ENCODE measurements around the gene KRTCAP3.
"Not testable (repeated sequence)": the region's sequence is repeated elsewhere in the genome, so short reads cannot be mapped to it uniquely, and the experiment has no call there.

Gene KRTCAP3

DNA sequence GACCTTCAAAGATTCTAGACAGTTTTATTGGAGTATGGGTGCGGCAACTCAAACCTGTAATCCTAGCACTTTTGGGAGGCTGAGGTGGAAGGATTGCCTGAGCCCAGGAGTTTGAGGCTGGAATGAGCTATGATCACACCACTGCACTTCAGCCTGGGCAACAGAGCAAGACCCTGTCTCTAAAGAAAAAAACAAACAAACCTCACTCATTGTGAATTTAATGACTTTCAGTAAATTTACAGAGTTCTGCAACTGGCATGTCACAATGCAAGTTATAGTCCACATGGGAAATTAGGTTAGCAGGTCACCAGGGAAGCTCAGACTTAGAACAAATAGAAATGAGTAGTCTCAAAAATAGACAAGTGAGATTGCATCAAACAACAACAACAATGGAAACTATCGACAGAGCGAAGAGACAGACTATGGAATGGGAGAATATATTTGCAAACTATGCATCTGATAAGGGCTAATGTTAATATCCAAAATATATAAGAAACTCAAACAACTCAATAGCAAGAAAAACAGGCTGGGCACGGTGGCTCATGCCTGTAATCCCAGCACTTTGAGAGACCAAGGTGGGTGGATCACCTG, 20.4 kb upstream of the KRTCAP3 start:
- Histone ChIP-seq H2BK15ac (ENCODE audit: low read depth, poor library complexity, severe bottlenecking) (no peak overlapping the region), H3K27ac (ENCODE audit: low read length, poor library complexity, severe bottlenecking) (no peak overlapping the region), H3K4me3 (ENCODE audit: insufficient read depth in 1 of 2, low read depth in 1 of 2, low read length in 2 of 2) (no peak overlapping the region), H3K9ac (ENCODE audit: low read length) (no peak overlapping the region), H2AFZ (ENCODE audit: low read depth, low read length) (no peak overlapping the region), H3K79me1 (replicated peaks; ENCODE audit: low read length, poor library complexity, severe bottlenecking) (no peaks in the 10 kb centered on the region), H2BK5ac (ENCODE audit: low read depth, low read length, poor library complexity, severe bottlenecking) (no peak overlapping the region), H3K18ac (ENCODE audit: low read depth in 1 of 2, low read length in 2 of 2) (no peak overlapping the region), H3K14ac (ENCODE audit: low read length in 2 of 2) (no peak overlapping the region), H4K91ac (ENCODE audit: low read length) (no peak overlapping the region), H3K4me2 (ENCODE audit: low read length, poor library complexity, severe bottlenecking) (no peak overlapping the region), H3K9me3 (ENCODE audit: control insufficient read depth, low read length) (no peaks in the 10 kb centered on the region), H3K27me3 (ENCODE audit: control insufficient read depth in 1 of 2, insufficient read depth in 1 of 2, low read length in 2 of 2) (no peaks in the 10 kb centered on the region), H3K36me3 (ENCODE audit: control insufficient read depth in 1 of 2, insufficient read depth in 2 of 2, low read depth in 1 of 2, low read length in 2 of 2) (no peaks in the 10 kb centered on the region), H3K23ac (ENCODE audit: low read length in 2 of 2) (no peak overlapping the region), H3K4me1 (ENCODE audit: control insufficient read depth, insufficient read depth, low read depth, low read length) (no peaks in the 10 kb centered on the region), H4K8ac (ENCODE audit: low read length) (no peak overlapping the region), H3K4ac (ENCODE audit: low read depth in 1 of 2, low read length in 2 of 2) (no peak overlapping the region), H2BK120ac (ENCODE audit: low read depth, low read length) (no peak overlapping the region), H2AK5ac (ENCODE audit: low read length, severe bottlenecking) (no peak overlapping the region), H2BK12ac (ENCODE audit: low read length in 2 of 2) (no peak overlapping the region)
- WGBS, result 94% methylated on average over 2 of the region's 4 CpGs
- no peak for DNase-seq

DNA sequence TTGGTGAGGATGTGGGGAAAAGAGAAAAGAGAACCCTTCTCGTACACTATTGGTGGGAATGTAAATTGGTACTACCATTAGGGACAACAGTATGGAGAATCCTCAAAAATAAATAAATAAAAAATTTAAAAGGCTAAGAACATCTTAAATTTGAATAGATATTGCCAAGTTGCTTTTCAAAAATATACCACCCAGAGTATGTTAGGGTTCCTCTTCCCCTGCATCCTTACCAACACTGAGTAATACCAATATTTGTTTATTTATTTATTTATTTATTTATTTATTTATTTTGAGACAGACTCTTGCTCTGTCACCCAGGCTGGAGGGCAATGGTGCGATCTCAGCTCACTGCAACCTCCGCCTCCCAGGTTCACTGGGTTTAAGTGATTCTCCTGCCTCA, 19.2 kb upstream of the KRTCAP3 start:
- WGBS, result 100% methylated on average over 2 of the region's 3 CpGs
- Histone ChIP-seq H3K18ac (ENCODE audit: low read depth in 1 of 2, low read length in 2 of 2) (no peak overlapping the region), H4K91ac (ENCODE audit: low read length) (no peak overlapping the region), H3K9ac (ENCODE audit: low read length) (no peak overlapping the region), H3K9me3 (ENCODE audit: control insufficient read depth, low read length) (no peaks in the 10 kb centered on the region), H2BK120ac (ENCODE audit: low read depth, low read length) (no peak overlapping the region), H2AK5ac (ENCODE audit: low read length, severe bottlenecking) (no peak overlapping the region), H3K4me3 (ENCODE audit: insufficient read depth in 1 of 2, low read depth in 1 of 2, low read length in 2 of 2) (no peak overlapping the region), H3K27me3 (ENCODE audit: control insufficient read depth in 1 of 2, insufficient read depth in 1 of 2, low read length in 2 of 2) (no peaks in the 10 kb centered on the region), H3K4ac (ENCODE audit: low read depth in 1 of 2, low read length in 2 of 2) (no peak overlapping the region), H3K4me2 (ENCODE audit: low read length, poor library complexity, severe bottlenecking) (no peak overlapping the region), H2BK15ac (ENCODE audit: low read depth, poor library complexity, severe bottlenecking) (no peak overlapping the region), H4K8ac (ENCODE audit: low read length) (no peak overlapping the region), H3K23ac (ENCODE audit: low read length in 2 of 2) (no peak overlapping the region), H2BK12ac (ENCODE audit: low read length in 2 of 2) (no peak overlapping the region), H3K4me1 (ENCODE audit: control insufficient read depth, insufficient read depth, low read depth, low read length) (peaks cover 3% of the 10 kb centered on the region), H2AFZ (ENCODE audit: low read depth, low read length) (no peak overlapping the region), H2BK5ac (ENCODE audit: low read depth, low read length, poor library complexity, severe bottlenecking) (no peak overlapping the region), H3K36me3 (ENCODE audit: control insufficient read depth in 1 of 2, insufficient read depth in 2 of 2, low read depth in 1 of 2, low read length in 2 of 2) (no peaks in the 10 kb centered on the region), H3K79me1 (replicated peaks; ENCODE audit: low read length, poor library complexity, severe bottlenecking) (no peaks in the 10 kb centered on the region), H3K14ac (ENCODE audit: low read length in 2 of 2) (no peak overlapping the region), H3K27ac (ENCODE audit: low read length, poor library complexity, severe bottlenecking) (no peak overlapping the region)
- DNase-seq, result no peak

DNA sequence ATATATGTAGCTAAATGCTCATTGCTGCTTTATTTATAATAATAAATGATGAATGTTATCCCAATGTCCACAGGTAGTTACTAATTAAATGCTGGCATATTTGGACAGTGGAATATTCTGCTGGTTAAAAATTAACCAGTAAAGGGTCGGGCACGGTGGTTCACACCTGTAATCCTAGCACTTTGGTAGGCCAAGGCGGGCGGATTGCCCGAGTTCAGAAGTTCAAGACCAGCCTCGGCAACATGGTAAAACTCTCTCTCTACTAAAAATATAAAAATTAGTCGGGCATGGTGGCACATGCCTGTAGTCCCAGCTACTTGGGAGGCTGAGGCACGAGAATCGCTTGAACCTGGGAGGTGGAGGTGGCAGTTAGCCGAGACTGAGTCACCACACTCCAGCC, 17.1 kb upstream of the KRTCAP3 start:
- not testable (repeated sequence) for H3K4me3 ChIP-seq (ENCODE audit: insufficient read depth in 1 of 2, low read depth in 1 of 2, low read length in 2 of 2); H2AK5ac ChIP-seq (ENCODE audit: low read length, severe bottlenecking); H3K36me3 ChIP-seq (ENCODE audit: control insufficient read depth in 1 of 2, insufficient read depth in 2 of 2, low read depth in 1 of 2, low read length in 2 of 2); H2AFZ ChIP-seq (ENCODE audit: low read depth, low read length); H3K4me2 ChIP-seq (ENCODE audit: low read length, poor library complexity, severe bottlenecking); H3K14ac ChIP-seq (ENCODE audit: low read length in 2 of 2); H3K27me3 ChIP-seq (ENCODE audit: control insufficient read depth in 1 of 2, insufficient read depth in 1 of 2, low read length in 2 of 2); H2BK12ac ChIP-seq (ENCODE audit: low read length in 2 of 2); H3K9ac ChIP-seq (ENCODE audit: low read length); DNase-seq; H3K18ac ChIP-seq (ENCODE audit: low read depth in 1 of 2, low read length in 2 of 2); H4K8ac ChIP-seq (ENCODE audit: low read length); H2BK5ac ChIP-seq (ENCODE audit: low read depth, low read length, poor library complexity, severe bottlenecking); H3K4ac ChIP-seq (ENCODE audit: low read depth in 1 of 2, low read length in 2 of 2); H2BK120ac ChIP-seq (ENCODE audit: low read depth, low read length); H3K79me1 ChIP-seq (replicated peaks; ENCODE audit: low read length, poor library complexity, severe bottlenecking); H4K91ac ChIP-seq (ENCODE audit: low read length); H3K4me1 ChIP-seq (ENCODE audit: control insufficient read depth, insufficient read depth, low read depth, low read length); H2BK15ac ChIP-seq (ENCODE audit: low read depth, poor library complexity, severe bottlenecking); H3K27ac ChIP-seq (ENCODE audit: low read length, poor library complexity, severe bottlenecking); H3K23ac ChIP-seq (ENCODE audit: low read length in 2 of 2); H3K9me3 ChIP-seq (ENCODE audit: control insufficient read depth, low read length)
- WGBS, result 96% methylated on average over 10 of the region's 10 CpGs

- WGBS, result 40% methylated on average over 5 of the region's 7 CpGs
- H3K18ac ChIP-seq (ENCODE audit: low read depth in 1 of 2, low read length in 2 of 2), result peak overlapping the region in 1 of 2 experiments; percentile 95
- H2AFZ ChIP-seq (ENCODE audit: low read depth, low read length), result no peak overlapping the region
Measured at GRCh38 chr2:27427863-27428212, 14.3 kb upstream of the KRTCAP3 start.

More at GRCh38 chr2:27427863-27428212, 14.3 kb upstream of the KRTCAP3 start:
- Histone ChIP-seq H2BK12ac (ENCODE audit: low read length in 2 of 2) (no peak overlapping the region), H3K4me2 (ENCODE audit: low read length, poor library complexity, severe bottlenecking) (peak overlapping the region; percentile 64), H3K4me3 (ENCODE audit: insufficient read depth in 1 of 2, low read depth in 1 of 2, low read length in 2 of 2) (peak overlapping the region; percentile 89), H3K9ac (ENCODE audit: low read length) (peak overlapping the region; percentile 98), H2BK120ac (ENCODE audit: low read depth, low read length) (no peak overlapping the region), H3K27ac (ENCODE audit: low read length, poor library complexity, severe bottlenecking) (peak overlapping the region; percentile 95), H3K4ac (ENCODE audit: low read depth in 1 of 2, low read length in 2 of 2) (no peak overlapping the region), H2BK15ac (ENCODE audit: low read depth, poor library complexity, severe bottlenecking) (no peak overlapping the region), H4K91ac (ENCODE audit: low read length) (no peak overlapping the region), H3K14ac (ENCODE audit: low read length in 2 of 2) (no peak overlapping the region), H3K4me1 (ENCODE audit: control insufficient read depth, insufficient read depth, low read depth, low read length) (peaks cover 7% of the 10 kb centered on the region), H3K36me3 (ENCODE audit: control insufficient read depth in 1 of 2, insufficient read depth in 2 of 2, low read depth in 1 of 2, low read length in 2 of 2) (peaks cover 0 to 3% of the 10 kb centered on the region in 2 experiments), H4K8ac (ENCODE audit: low read length) (no peak overlapping the region), H3K9me3 (ENCODE audit: control insufficient read depth, low read length) (no peaks in the 10 kb centered on the region), H2AK5ac (ENCODE audit: low read length, severe bottlenecking) (no peak overlapping the region), H3K27me3 (ENCODE audit: control insufficient read depth in 1 of 2, insufficient read depth in 1 of 2, low read length in 2 of 2) (no peaks in the 10 kb centered on the region), H3K23ac (ENCODE audit: low read length in 2 of 2) (no peak overlapping the region), H2BK5ac (ENCODE audit: low read depth, low read length, poor library complexity, severe bottlenecking) (peak overlapping the region; percentile 71), H3K79me1 (replicated peaks; ENCODE audit: low read length, poor library complexity, severe bottlenecking) (peaks cover 2% of the 10 kb centered on the region)
- DNase-seq, result no peak
